SH-SY5Y (cell line): ENCODE data around the gene OGFOD2.

Source experiments
- GATA2 ChIP-seq: IDR thresholded peaks from 2 replicates; pipeline ENCODE4 v1.6.1; 2011; ENCODE audit warnings: mild to moderate bottlenecking, low read depth, low read length
- GATA3 ChIP-seq: IDR thresholded peaks from 2 replicates; pipeline ENCODE4 v1.6.1; 2011; ENCODE audit warnings: low read depth, mild to moderate bottlenecking, low read length, moderate library complexity

Gene OGFOD2

GRCh38 chr12:122946690-122947341 is 28.2 kb upstream of the OGFOD2 start:
- no peak for TF ChIP-seq GATA3

- no peak for TF ChIP-seq GATA3
- no peak for TF ChIP-seq GATA2
These were observed 27.7 kb upstream of the OGFOD2 start for GRCh38 chr12:122947352-122947792.

GRCh38 chr12:122948605-122949004 is 26.4 kb upstream of the OGFOD2 start:
- TF ChIP-seq GATA3 (no peak), GATA2 (no peak)

- TF ChIP-seq GATA2 (no peak), GATA3 (no peak)
These were observed 25.6 kb upstream of the OGFOD2 start for GRCh38 chr12:122949405-122949804.

- no peak for TF ChIP-seq GATA2
- no peak for TF ChIP-seq GATA3
These were observed 25.0 kb upstream of the OGFOD2 start for GRCh38 chr12:122949816-122950675.

GRCh38 chr12:122951406-122951805 is 23.6 kb upstream of the OGFOD2 start:
- no peak for TF ChIP-seq GATA2
- TF ChIP-seq GATA3, result no peak

- TF ChIP-seq GATA3 (no peak), GATA2 (no peak)
These were observed 22.8 kb upstream of the OGFOD2 start for GRCh38 chr12:122951979-122952892.

- TF ChIP-seq GATA2 (no peak), GATA3 (no peak)
These were observed 19.9 kb upstream of the OGFOD2 start for GRCh38 chr12:122955156-122955555.

GRCh38 chr12:122956035-122956434 is 19.0 kb upstream of the OGFOD2 start:
- TF ChIP-seq GATA3 (no peak), GATA2 (no peak)

GRCh38 chr12:122958198-122958888 is 16.7 kb upstream of the OGFOD2 start:
- TF ChIP-seq GATA3 (no peak), GATA2 (no peak)

- TF ChIP-seq GATA3, result no peak
- TF ChIP-seq GATA2, result no peak
These were observed 15.4 kb upstream of the OGFOD2 start for GRCh38 chr12:122959566-122960192.

GRCh38 chr12:122960193-122960569 is 14.9 kb upstream of the OGFOD2 start:
- TF ChIP-seq GATA3 (no peak), GATA2 (no peak)

GRCh38 chr12:122961531-122962329 is 13.3 kb upstream of the OGFOD2 start:
- TF ChIP-seq GATA3 (no peak), GATA2 (no peak)
